GM19452 (cell line): ENCODE results near the gene TOE1.
"Not testable (repeated sequence)": the region's sequence is repeated elsewhere in the genome, so short reads cannot be mapped to it uniquely, and the experiment has no call there.

Source experiments
- ATAC-seq: cut with Tn5 transposase; IDR thresholded peaks from one replicate; pipeline ENCODE4 v1.9.1; 2021; ENCODE audit not compliant: unreplicated experiment

The TOE1 gene

DNA sequence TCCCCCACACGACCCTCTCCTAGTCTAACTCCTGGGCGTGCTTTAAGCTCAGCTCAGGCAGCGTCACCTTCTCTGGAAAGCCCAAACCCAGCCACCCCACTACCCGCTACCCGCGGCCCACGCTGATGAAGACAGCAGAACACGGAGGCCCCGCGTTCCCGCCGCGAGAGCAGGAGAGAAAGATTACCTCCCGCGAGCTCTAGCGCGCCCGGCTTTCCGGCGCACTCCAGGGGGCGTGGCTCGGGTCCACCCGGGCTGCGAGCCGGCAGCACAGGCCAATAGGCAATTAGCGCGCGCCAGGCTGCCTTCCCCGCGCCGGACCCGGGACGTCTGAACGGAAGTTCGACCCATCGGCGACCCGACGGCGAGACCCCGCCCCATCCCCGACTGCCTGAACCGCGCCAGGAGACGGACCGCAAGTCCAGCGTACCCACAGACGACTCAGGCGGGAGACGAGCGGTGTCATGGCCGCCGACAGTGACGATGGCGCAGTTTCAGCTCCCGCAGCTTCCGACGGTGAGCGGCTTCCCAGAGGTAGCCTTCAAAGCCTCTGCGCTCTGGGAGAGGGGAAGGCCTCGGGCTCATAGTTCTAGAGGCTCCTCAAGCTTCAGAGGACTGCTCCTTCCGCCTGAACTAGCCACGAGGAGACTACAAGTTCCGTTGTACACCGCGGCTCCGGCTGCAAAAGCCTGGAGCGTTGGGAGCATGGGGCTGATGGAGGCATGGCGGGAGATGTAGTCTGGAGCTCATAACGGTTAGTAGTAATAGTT lies at the start of gene TOE1, which contains the start of gene MUTYH:
Gene TOE1, plus strand, starts transcription at position 382 of the 770 bp plus-strand sequence. Its CDS starts 83 bp downstream, at position 465.
Gene MUTYH, minus strand, starts transcription at position 652 of the 770 bp plus-strand sequence. CDS start 5,935 bp downstream, outside the sequence.
- ATAC-seq = peak; percentile 80

DNA sequence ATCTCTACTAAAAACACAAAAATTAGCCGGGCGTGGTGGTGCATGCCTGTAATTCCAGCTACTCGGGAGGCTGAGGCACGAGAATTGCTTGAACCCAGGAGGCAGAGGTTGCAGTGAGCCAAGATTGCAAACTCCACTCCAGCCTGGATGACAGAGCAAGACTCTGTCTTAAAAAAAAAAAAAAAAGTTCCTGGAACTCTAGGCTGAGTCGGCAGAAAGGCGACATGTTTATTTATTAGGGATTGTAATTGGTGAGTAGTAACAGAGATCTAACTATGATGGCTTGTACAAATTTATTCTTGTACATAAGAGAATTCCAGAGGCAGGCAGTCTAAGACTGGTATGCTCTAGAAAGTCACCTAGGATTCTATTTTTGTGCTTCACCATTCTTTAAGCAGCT lies 49.0 kb upstream of the TOE1 start:
- ATAC-seq = not testable (repeated sequence)

DNA sequence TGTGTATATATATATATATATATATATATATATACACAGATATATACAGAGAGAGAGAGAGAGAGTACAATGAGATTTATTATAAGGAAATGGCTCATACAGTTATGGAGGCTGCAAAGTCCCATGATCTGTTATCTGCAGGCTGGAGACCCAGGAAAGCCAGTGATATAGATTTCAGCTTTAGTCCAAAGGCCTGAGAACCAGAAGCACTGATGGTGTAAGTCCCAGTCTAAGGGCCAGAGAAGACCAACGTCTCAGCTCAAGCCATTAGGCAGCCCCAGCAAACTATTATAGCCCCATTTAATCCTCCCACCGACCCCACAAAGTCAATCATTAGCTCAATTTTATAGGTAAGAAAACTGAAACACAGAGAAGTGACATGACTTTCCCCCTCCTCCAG lies 48.3 kb upstream of the TOE1 start:
- no peak for ATAC-seq

DNA sequence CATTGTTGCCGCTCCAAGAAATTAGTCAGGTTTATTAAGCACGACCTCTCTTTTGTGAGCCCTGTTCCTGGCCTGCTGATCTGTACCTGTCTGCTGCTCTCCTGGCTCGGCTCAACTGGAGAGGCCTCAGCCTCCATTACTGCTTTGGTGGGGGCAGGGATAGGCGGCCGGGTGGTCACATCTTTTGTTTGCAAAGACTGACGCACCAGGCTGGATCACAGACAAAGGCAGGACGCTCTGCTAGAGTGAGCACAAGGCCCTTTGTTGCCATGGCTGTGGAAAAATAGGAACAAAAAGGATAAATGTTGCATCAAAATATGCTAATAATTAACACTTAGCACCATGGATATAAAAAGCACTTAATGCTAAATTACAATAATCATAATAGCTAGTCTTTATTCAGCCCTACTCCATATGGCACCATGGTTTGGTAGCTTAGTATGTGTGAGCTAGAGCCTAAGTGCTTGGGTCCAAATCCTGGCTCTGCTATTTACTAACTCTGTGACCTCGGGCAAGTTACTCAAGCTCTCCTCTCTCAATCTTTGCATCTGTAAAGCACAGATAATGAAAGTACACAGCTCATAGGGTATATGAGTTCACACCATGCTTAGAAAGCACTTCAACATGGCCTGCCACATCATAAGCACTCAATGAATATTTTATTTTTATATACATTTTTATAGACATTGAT lies 42.2 kb upstream of the TOE1 start:
- no peak for ATAC-seq

DNA sequence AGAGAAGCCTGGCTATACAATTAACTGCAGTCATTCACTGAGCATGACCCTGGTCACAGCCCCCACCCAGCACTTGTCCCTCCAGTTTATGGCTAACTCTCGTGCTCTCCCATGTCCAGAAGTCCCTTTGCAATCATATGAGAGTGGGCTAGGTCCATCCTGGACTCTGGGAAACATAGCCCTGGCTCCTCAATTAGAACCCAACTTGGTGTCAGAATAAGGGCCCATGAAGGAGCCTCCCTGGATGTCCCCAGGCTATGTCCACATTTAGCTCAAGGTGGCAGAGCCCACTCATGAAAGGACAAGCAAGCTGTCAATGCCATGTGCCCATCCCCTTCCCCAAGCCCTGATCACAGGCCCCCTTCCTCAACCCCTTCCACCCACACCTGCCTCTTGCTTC lies 40.7 kb upstream of the TOE1 start:
- ATAC-seq = no peak

DNA sequence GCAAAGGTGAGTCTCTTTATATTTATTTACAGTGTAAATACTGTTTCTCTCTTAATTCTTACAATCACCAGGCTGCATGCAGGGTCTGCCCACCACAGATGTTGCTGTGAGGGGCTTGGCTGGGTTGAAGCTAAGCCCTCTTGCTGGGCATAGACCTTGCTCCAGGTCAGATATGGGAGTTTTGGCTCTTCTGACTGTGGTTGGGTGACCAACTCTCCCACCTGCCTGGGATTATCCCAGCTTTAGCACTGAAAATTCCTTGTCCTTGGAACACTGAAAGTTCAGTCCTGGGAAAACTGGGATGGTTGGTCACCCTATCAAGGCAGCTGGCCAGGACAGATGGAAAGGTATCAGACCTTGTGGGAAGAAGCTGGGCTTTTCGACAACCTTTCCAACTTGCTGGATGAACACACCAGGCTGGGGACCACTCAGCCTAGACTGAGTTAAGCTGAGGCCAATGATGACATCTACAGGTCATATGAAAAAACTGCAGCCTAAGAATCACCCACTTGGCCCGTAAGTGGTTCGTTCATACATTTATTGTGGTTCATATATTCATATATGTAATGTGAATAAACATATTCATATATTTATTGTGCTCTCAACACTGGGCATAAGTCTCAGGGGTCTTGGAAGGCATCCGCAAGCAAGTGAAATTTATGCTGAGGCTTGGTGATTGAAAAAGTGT lies 39.8 kb upstream of the TOE1 start:
- ATAC-seq = no peak

DNA sequence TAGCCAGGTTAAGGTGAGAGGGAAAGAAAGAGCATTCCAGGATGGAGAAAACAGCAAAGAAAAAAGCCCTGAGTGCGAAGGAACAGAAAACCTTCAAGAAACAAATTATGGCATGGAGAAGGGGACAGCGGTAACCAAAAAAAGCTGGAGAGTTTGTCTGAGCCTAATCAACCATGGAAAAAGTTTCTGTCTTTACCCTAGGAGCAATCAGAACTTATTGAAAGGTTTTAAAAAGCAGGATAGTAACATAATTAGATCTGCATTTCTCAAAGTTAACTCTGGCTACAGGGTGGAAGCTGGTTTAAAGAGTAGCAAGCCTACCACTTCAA lies 39.3 kb upstream of the TOE1 start:
- ATAC-seq = no peak

DNA sequence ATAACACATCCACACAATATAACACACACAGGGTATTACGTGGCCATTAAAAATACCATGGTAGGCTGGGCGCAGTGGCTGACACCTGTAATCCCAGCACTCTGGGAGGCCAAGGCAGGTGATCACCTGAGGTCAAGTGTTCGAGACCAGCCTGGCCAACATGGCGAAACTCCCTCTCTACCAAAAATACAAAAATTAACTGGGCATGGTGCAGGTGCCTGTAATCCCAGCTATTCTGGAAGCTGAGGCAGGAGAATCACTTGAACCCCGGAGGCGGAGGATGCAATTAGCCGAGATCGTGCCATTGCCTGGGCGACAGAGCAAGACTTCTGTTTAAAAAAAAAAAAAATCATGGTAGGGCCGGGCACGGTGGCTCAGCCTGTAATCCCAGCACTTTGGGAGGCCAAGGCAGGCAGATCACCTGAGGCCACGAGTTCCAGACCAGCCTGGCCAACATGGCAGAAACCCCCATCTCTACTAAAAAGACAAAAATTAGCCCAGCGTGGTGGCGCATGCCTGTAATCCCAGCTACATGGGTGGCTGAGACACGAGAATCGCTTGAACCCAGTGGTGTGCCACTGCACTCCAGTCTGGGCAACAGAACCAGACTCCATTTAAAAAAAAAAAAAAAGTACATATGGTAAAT lies 37.3 kb upstream of the TOE1 start:
- no peak for ATAC-seq

DNA sequence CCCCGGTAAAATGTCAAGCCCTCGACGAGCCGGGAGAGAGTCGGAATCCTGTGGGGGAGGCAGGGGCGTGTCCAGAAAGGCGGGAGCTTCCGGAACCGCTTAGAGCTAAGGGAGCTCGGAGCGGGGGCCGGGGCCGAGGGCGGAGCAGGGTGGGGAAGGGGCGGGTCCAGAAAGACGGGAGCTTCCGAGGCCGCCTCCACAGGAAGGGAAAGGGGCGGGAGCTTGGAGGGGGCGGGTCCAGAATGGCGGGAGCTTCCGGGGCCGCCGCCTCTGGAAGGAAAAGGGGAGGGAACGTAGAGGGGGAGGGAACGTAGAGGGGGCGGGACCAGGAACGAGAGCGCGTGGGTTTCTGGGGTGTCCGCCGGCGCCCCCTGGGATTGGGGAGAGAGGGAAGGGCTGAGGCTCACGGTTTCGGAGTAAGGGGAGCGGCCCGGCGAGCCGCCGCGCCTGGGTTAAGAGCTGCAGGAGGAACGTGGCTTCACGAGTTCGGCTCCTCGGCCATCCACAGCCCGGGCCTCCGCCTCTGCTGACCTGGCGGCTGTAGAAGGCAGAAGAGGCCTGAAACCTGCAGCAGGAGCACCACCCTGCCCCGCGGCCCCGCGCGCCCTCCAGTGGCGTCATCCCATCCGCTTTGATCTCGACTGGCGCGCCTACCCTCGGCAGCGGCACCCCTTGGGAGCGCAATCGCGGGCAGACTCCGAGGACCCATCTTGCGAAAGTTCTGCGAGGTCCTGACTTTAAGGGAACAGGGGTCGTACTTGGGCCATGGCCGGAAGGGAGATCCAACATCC lies 36.3 kb upstream of the TOE1 start:
- ATAC-seq = peak; percentile 70

DNA sequence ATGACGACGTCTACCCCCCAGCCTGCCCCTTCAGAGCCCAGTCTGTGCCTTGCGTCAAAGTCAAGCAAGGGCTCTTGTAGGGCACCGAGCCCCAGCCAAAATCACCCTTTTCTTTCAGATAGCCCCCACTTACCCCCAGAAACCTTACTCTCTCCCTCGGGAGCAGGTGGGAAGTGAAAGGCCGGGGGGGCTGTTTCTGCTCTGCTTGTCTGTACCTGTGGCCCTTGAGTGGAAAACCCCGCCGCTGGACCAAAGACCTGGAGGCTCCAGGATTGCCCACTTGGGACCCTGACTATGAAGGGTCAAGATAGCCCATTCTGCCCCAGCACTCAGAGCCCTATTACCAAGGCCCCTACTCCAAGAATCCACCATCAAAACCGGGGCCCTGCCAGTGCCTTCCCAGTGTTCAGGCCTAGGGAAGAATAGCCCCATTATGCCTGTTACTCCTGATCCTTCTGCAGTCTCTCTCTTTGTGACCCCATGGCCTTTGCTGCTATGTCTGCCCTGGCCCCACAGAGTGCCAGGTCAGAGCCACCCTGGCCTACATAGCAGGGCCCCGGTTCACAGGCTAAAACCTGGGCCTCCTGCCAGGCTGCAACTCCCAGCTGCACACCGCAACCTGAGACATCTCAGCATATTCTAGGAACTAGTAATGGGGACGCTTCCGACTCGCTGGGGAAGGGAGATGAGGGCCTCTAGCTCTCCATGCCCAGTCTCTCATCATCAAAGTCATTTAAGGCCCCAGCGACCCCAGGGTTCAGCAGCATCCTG lies 35.5 kb upstream of the TOE1 start:
- ATAC-seq = no peak

DNA sequence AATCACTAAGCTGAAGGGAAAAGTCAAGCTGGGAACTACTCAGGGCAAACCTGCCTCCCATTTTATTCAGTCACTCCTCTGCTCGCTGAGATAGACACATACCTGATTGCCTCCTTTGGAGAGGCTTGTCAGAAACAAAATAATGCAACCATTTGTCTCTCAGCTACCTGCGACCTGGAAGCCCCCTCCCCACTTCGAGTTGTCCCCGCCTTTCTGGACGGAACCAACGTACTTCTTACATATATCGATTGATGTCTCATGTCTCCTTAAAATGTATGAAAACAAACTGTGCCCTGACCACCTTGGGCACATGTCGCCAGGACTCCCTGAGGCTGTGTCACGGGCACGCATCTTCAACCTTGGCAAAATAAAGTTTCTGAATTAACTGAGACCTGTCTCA lies 34.7 kb upstream of the TOE1 start:
- ATAC-seq = no peak

DNA sequence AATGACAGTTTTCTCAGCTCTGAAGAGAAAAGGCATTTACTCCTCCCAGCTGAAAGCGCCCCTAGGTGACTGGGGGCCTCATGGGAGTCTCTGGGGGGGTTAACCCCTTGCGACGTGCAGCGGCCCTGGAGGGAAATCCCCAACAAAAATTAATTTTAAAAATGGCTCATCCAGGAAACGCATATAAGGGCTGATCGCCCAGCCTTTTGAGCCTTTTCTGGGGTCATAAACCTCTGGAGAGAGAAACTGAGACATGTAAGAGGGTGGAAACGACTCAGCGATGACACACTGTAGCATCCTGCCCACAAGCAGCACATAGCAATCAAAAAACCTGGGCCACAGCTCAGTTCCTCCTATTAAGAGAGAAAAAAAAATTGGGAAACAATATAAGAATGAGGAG lies 33.7 kb upstream of the TOE1 start:
- no peak for ATAC-seq

DNA sequence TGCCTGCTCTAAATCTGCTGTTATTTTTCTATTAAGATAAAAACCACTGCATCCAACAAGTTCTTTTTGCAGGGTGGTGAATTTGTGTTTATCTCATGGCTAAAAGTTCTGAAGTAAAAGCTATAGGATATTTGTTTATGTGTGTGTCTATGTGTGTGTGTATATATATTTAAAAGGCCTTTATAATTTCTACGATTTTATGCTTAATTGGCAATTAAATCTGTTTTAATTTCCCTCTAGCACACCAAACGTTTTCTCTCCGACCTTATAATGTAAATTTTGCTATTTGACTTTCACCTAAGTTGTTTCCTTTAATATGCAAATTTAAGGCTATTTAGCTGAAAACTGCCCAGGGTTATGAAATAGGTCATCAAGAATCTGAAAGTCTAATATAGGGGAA lies 33.1 kb upstream of the TOE1 start:
- no peak for ATAC-seq

DNA sequence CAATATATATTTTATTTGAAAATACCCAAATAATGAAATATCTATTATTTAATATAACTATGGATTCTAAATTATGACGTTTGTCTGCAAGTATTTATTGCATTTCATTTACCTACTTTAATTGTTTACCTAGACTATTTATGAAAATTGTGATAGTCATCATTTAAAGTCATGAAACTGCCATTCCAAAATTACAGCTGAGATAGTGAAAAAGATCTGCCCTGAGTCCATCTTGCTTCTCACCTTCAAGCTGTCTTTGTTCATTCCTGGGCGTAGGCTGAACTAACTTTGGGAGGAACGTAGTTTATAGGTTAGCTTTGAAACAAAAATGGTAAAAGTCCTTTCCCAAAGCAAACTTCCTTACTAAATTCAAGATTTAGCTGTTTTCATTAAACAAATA lies 25.7 kb upstream of the TOE1 start:
- no peak for ATAC-seq

DNA sequence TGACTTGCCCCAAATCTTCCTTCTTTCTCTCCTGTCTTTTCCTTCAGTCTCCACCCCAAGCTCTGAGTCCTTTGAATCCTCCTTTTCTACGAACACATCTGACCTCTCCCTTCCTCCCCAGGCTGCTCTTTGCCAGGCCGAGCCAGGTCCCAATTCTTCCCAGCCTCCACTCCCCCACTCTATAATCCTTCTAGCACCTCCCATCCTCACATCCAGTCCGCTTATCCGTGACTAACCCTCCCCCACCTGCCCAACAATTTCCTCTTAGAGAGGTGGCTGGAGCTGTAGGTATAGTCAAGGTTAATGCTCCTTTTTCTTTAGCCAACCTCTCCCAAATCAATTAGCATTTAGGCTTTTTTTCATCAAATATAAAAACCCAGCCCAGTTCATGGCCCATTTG lies 22.8 kb upstream of the TOE1 start:
- ATAC-seq = no peak

DNA sequence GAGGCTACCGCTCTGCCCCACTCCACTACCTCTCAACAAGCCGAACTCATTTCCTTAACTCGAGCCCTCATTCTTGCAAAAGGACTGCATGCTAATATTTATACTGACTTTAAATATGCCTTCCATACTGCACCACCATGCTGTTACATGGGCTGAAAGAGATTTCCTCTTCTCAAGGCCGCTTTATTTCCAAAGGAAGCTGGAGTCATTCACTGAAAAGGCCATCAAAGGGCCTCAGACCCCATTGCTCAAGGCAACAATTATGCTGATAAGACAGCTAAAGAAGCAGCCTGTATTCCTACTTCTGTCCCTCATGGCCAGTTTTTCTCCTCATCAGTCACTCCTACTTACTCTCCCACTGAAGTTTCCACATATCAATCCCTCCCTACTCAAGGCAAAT lies 20.2 kb upstream of the TOE1 start:
- ATAC-seq = no peak

DNA sequence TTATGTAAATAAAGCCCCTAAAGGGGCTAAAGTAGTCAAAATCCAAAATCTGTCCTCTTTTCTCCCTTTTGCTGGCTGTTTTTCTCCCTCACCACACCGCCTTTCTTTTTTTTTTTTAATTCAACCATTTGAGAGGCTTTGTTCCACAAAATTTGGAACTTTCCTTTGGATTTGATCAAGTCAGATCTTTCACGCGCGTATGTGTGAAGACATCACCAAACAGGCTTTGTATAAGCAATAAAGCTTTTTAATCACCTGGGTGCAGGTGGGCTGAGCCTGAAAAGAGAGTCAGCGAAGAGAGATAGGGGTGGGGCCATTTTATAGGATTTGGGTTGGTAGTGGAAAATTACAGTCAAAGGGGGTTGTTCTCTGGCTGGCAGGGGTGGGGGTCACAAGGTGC lies 18.5 kb upstream of the TOE1 start:
- no peak for ATAC-seq

DNA sequence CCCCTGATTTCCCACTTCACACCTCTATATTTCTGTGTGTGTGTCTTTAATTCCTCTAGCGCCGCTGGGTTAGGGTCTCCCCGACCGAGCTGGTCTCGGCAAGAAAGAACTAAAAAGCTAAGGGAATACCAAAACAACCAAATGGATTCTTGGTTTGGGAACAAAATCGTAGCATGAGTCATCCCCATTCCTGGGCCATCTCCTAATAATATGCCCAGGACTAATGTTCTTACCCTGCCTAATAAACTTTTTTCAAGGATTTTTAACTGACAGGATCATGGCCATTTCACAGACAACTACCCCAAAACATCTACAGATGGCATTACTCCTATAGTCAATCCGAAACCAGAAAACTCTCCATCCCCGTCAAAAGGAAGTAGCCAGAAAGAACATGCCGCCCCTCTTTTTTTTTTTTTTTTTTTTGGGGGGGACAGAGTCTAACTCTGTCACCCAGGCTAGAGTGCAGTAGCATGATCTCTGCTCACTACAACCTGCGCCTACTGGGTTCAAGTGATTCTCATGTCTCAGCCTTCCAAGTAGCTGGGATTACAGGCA lies 17.4 kb upstream of the TOE1 start:
- no peak for ATAC-seq

DNA sequence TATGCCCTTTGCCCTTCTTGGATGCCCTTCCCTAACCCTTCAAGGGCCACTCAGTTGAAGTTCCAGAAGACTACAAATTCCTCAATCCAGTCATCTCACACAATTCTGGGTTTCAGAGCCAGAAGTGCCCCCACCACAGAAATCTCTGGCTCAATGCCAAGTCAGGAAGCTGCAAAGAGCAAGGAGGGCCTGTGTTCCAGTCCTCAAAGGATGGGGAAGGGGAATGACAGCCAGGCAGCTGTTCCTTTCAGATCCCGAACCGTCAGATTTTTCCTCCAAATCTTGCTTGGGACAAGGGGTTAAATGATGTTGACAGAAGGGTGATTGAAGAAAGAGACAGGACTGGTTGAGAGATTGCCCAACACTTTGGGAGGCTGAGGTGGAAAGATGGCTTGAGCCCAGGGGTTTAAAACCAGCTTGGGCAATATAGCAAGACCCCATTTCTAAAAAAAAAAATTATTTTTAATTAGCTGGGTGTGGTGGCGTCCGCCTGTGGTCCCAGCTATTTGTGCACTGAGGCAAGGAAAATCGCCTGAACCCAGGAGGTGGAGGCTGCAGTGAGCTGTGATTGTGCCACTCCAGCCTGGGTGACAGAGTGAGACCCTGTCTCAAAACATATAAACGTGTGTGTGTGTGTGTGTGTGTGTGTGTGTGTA lies 14.0 kb upstream of the TOE1 start:
- ATAC-seq = no peak
